Liver (tissue), 3 donors: ENCODE data around the gene CREB5.

ENCODE experiments used
- CTCF ChIP-seq: fragments of 150-350 bp; IDR thresholded peaks from 2 replicates; pipeline ENCODE4 v1.5.1; 2017; ENCODE audit warnings: improper control_type of control experiment, low read depth, low read length; ENCODE audit not compliant: missing input control
- GABPA ChIP-seq, 2 donors: IDR thresholded peaks in 1 of 2; conservative IDR thresholded peaks in 1 of 2; 2 replicates each; pipeline ENCODE4 v1.6.1; 2016; ENCODE audit warnings: antibody characterized with exemption in 2 of 2, mild to moderate bottlenecking in 1 of 2, moderate library complexity in 1 of 2
- HNF4A ChIP-seq, 2 donors: conservative IDR thresholded peaks; 2 replicates each; pipeline ENCODE4 v1.6.1; 2016; ENCODE audit warnings: antibody characterized with exemption in 2 of 2, mild to moderate bottlenecking in 2 of 2
- JUND ChIP-seq, 2 donors: IDR thresholded peaks; 2 replicates each; pipeline ENCODE4 v1.6.1; 2016; ENCODE audit warnings: antibody characterized with exemption in 2 of 2
- RAD21 ChIP-seq, 2 donors: IDR thresholded peaks; 2 replicates each; pipeline ENCODE4 v1.6.1; 2016; ENCODE audit warnings: antibody characterized with exemption in 2 of 2, mild to moderate bottlenecking in 2 of 2
- SP1 ChIP-seq: IDR thresholded peaks from 2 replicates; pipeline ENCODE4 v1.6.1; 2018; ENCODE audit warnings: antibody characterized with exemption, mild to moderate bottlenecking
- TF ChIP-seq, protein P1 (sequence below): IDR thresholded peaks from 2 replicates; pipeline ENCODE4 v1.6.1; 2016; ENCODE audit warnings: antibody characterized with exemption
- TF ChIP-seq, protein P2 (sequence below): IDR thresholded peaks from 2 replicates; pipeline ENCODE4 v1.6.1; 2016; ENCODE audit warnings: antibody characterized with exemption
- donor health status: healthy.
- donor health status: healthy.

GRCh38 chr7:28643584-28644340, 231.4 kb downstream of the CREB5 start:
- TF ChIP-seq CTCF (no peak), RAD21 (IDR thresholded peaks at IDR 0.05) (no peak), GABPA (IDR thresholded peaks at IDR 0.05 in 1 of 2, conservative IDR thresholded peaks at IDR 0.05 in 1 of 2) (no peak), JUND (IDR thresholded peaks at IDR 0.05) (no peak), HNF4A (conservative IDR thresholded peaks at IDR 0.05) (no peak), SP1 (no peak)
- TF ChIP-seq, protein P1, sequence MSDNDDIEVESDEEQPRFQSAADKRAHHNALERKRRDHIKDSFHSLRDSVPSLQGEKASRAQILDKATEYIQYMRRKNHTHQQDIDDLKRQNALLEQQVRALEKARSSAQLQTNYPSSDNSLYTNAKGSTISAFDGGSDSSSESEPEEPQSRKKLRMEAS, result no peak
- TF ChIP-seq, protein P2, sequence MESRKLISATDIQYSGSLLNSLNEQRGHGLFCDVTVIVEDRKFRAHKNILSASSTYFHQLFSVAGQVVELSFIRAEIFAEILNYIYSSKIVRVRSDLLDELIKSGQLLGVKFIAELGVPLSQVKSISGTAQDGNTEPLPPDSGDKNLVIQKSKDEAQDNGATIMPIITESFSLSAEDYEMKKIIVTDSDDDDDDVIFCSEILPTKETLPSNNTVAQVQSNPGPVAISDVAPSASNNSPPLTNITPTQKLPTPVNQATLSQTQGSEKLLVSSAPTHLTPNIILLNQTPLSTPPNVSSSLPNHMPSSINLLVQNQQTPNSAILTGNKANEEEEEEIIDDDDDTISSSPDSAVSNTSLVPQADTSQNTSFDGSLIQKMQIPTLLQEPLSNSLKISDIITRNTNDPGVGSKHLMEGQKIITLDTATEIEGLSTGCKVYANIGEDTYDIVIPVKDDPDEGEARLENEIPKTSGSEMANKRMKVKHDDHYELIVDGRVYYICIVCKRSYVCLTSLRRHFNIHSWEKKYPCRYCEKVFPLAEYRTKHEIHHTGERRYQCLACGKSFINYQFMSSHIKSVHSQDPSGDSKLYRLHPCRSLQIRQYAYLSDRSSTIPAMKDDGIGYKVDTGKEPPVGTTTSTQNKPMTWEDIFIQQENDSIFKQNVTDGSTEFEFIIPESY, result no peak
